Testis (tissue), 3 donors: ENCODE measurements around the gene MED16. TPM values are rescaled to one million over a fixed set of nuclear protein-coding genes. Genes with fewer than 3 reads are reported as not detected.
"Not testable (repeated sequence)": the region's sequence is repeated elsewhere in the genome, so short reads cannot be mapped to it uniquely, and the experiment has no call there.

Source experiments
- DNase-seq: peaks from one replicate; pipeline ENCODE4 v3.0.0-alpha.2; 2019
- H3K27ac ChIP-seq, 2 donors: fragments of 200-600 bp; sonication (generic); one replicate each; pipeline ENCODE4 v1.5.1; 2019
- H3K27me3 ChIP-seq: fragments of 200-600 bp; sonication (generic); one replicate; pipeline ENCODE4 v1.5.1; 2019
- H3K36me3 ChIP-seq: fragments of 200-600 bp; sonication (generic); one replicate; pipeline ENCODE4 v1.5.1; 2017; ENCODE audit warnings: low read depth; ENCODE audit errors: missing control alignments
- H3K4me1 ChIP-seq: fragments of 200-600 bp; sonication (generic); one replicate; pipeline ENCODE4 v1.5.1; 2019
- H3K4me3 ChIP-seq, 2 donors: fragments of 200-600 bp; sonication (generic); one replicate each; pipeline ENCODE4 v1.5.1; 2017 to 2019
- H3K9me3 ChIP-seq: fragments of 200-600 bp; sonication (generic); one replicate; pipeline ENCODE4 v1.5.1; 2017
- CTCF ChIP-seq, 3 experiments: fragments of 450-650 bp in 2 of 3; fragments of 200-600 bp in 1 of 3; sonication (generic) in 1 of 3; IDR thresholded peaks; one replicate each; pipeline ENCODE4 v1.5.1; 2016 to 2019; ENCODE audit warnings: antibody characterized with exemption in 3 of 3, mild to moderate bottlenecking in 2 of 3, moderate library complexity in 1 of 3
- POLR2A ChIP-seq: fragments of 450-650 bp; IDR thresholded peaks from one replicate; pipeline ENCODE4 v1.6.1; 2017; ENCODE audit warnings: antibody characterized with exemption, mild to moderate bottlenecking, moderate library complexity
- WGBS, 2 donors: methylation state at CpG; one replicate each; pipeline ENCODE4 v1.1.5; 2018; 5-methylcytosine and 5-hydroxymethylcytosine counted together
- intact Hi-C: fragments of 100-400 bp; cut with DNase I; formaldehyde crosslinking; loops from one replicate; pipeline ENCODE4 v1.15.1; 2023; ENCODE audit warnings: low total_unique reads
- polyA plus RNA-seq: library from polyadenylated mRNA; stranded (reverse); fragments of 350-450 nt; fragmentation: Illumina TruSeq; extraction: RNeasy Lipid Tissue Mini Kit (QIAGEN cat#74804); gene quantifications from one replicate; pipeline ENCODE4 v1.2.3, GENCODE V29; 2014; ENCODE audit warnings: low read depth, low replicate concordance; ENCODE audit not compliant: insufficient read depth
- small RNA-seq, 2 donors: library from RNA; depleted of rRNA; stranded (forward); fragments of <200 nt; gene quantifications; one replicate each; pipeline ENCODE3, GENCODE V24; 2016
- total RNA-seq, 2 donors: library from RNA; depleted of rRNA; stranded (reverse); fragments of >200 nt; gene quantifications; one replicate each; pipeline ENCODE4 v1.2.3, GENCODE V29; 2016

MED16 gene
- total and polyA plus RNA-seq, 3 donors from 2014 or later, result 50.7 to 124 (median 94.7) TPM

DNA sequence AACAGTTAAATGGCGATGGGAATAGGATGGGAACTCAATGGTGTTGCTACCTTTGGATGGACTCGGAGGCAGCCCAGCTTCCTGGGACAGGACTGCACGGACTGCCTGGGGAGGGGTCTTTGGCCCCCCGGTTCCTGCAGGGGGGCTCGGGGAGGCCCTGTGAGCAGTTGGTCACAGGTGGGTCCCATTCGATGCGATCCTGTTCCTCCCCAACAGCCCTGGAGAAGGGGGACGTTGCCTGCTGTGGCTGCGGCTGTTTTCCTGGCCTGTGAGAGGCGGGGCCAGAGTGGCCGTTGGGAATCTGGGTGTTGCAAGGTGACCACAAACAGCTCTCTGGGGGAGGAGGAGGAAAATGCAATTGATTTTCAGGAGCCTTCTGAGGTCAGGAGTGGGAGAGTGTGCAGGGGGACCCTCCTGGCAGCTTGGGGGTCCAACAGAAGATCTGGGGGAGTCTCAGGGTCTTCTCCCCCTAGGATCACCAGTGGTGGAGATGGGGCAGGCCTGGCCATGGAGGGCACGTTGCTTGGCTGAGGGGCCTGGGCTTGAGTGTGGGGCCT is 69.3 kb downstream of the MED16 start:
- no peak for TF ChIP-seq CTCF (IDR thresholded peaks at IDR 0.05)
- Histone ChIP-seq H3K27ac (no peak overlapping the region), H3K9me3 (no peaks in the 10 kb centered on the region), H3K36me3 (no peaks in the 10 kb centered on the region), H3K4me1 (no peaks in the 10 kb centered on the region), H3K27me3 (no peaks in the 10 kb centered on the region), H3K4me3 (no peak overlapping the region)
- no peak for DNase-seq
- intact Hi-C loops, result no loop called here
- WGBS, 2 donors, result 53 to 72% methylated on average over 6 to 12 of the region's 12 CpGs

- intact Hi-C loops, result no loop called here
- Histone ChIP-seq H3K4me1 (no peaks in the 10 kb centered on the region), H3K36me3 (no peaks in the 10 kb centered on the region), H3K9me3 (no peaks in the 10 kb centered on the region), H3K27me3 (no peaks in the 10 kb centered on the region), H3K4me3 (peak within 1 kb of the TSS; percentile 15 to 42), H3K27ac (no peak within 1 kb of the TSS)
- TF ChIP-seq POLR2A (no peak), CTCF (IDR thresholded peaks at IDR 0.05) (no peak)
- DNase-seq, result no peak
- WGBS, 2 donors, result 0% methylated on average over 38 of the region's 86 CpGs; no CpG with 5 or more reads in 1 of the 2 donors
These were observed 71.0 kb downstream of the MED16 start, which contains the start of gene PLPPR3 for GRCh38 chr19:821825-822503. TSS of gene PLPPR3 (minus strand) at chr19:821955. CDS start at chr19:821559, 396 bp downstream.

DNA sequence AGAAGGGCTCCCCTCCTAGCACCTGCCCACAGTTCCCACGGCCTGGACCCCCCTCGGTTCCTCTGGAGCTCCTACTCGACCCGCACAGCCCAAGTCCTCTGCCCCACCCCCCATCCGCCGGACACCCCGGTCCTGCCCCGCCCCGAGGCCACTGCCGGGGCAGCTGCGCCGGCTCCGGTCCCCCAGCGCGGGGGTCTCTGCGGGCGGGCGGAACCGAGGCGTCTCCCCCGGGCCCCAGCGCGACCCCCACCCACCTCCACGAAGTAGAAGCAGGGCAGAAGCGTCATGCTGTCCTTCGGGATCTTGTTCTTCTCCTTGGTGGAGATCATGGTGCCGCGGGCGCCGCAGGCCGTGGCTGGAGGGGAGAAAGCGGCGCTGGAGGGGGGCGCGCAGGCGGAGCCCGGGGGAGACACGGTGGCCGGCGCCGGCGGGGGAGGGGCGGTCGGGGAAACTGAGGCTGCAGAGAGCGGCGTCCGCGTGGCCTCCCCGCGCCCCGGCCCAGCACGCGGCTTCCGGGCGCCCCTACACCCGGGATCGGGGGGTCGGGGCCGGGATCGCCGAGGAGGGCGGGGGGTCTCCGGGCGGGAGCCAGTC is 71.7 kb downstream of the MED16 start:
- no peaks in the 10 kb centered on the region for H3K36me3 ChIP-seq
- no peak for DNase-seq
- 2% methylated on average over 30 of the region's 64 CpGs; no CpG with 5 or more reads in 1 of the 2 donors for WGBS, 2 donors
- H3K27ac ChIP-seq, result no peak overlapping the region
- TF ChIP-seq CTCF (IDR thresholded peaks at IDR 0.05), result no peak
- no peak for TF ChIP-seq POLR2A
- no peaks in the 10 kb centered on the region for H3K9me3 ChIP-seq
- no peaks in the 10 kb centered on the region for H3K4me1 ChIP-seq
- peak overlapping the region; percentile 15 to 42 for H3K4me3 ChIP-seq
- no peaks in the 10 kb centered on the region for H3K27me3 ChIP-seq
- intact Hi-C loops, result no loop called here

GRCh38 chr19:820212-820611 is 72.8 kb downstream of the MED16 start:
- H3K36me3 ChIP-seq, H3K27me3 ChIP-seq, intact Hi-C loops, H3K27ac ChIP-seq, H3K4me3 ChIP-seq, H3K9me3 ChIP-seq, H3K4me1 ChIP-seq, DNase-seq: not testable (repeated sequence)
- WGBS, 2 donors, result 89 to 93% methylated on average over 5 of the region's 5 CpGs

Small RNA genes within 50 kb of the gene (small RNA-seq; reads per million reads assigned to genes)
- 0 reads per million in 2 donors for gene RNU6-9

Other genes starting within 250 kb of the MED16 start
- 100 to 1,000 TPM; 148 to 158 TPM for gene RNF126, start 230.0 kb downstream of the MED16 start, total RNA-seq
- gene RNF126, start 230.0 kb downstream of the MED16 start, polyA plus RNA-seq, result 107 TPM
- 100 to 1,000 TPM; 343 to 397 TPM for gene FSTL3, start 216.8 kb downstream of the MED16 start, total RNA-seq
- gene FSTL3, start 216.8 kb downstream of the MED16 start, polyA plus RNA-seq, result 98.6 TPM
- gene PRSS57, start 197.7 kb downstream of the MED16 start, total RNA-seq, result not detected
- gene PRSS57, start 197.7 kb downstream of the MED16 start, polyA plus RNA-seq, result not detected
- 10 to 100 TPM; 35.5 to 47.8 TPM for gene PALM, start 184.3 kb downstream of the MED16 start, total RNA-seq
- 46.4 TPM for gene PALM, start 184.3 kb downstream of the MED16 start, polyA plus RNA-seq
- 1 to 10 TPM; 1.1 to 3.1 TPM for gene MISP, start 142.1 kb downstream of the MED16 start, total RNA-seq
- gene MISP, start 142.1 kb downstream of the MED16 start, polyA plus RNA-seq, result 1.1 TPM
- 100 to 1,000 TPM; 168 to 196 TPM for gene PTBP1, start 95.7 kb downstream of the MED16 start, total RNA-seq
- 116 TPM for gene PTBP1, start 95.7 kb downstream of the MED16 start, polyA plus RNA-seq
- 10 to 100 TPM; 16.9 to 20.1 TPM for gene PLPPR3, start 71.2 kb downstream of the MED16 start, total RNA-seq
- gene PLPPR3, start 71.2 kb downstream of the MED16 start, polyA plus RNA-seq, result 2.7 TPM
- 1 to 10 TPM; 5.4 to 5.8 TPM for gene AZU1, start 65.3 kb downstream of the MED16 start, total RNA-seq
- gene AZU1, start 65.3 kb downstream of the MED16 start, polyA plus RNA-seq, result 1.4 TPM
- gene PRTN3, start 52.2 kb downstream of the MED16 start, total RNA-seq, result 1 to 10 TPM; 1.0 to 1.8 TPM
- gene PRTN3, start 52.2 kb downstream of the MED16 start, polyA plus RNA-seq, result not detected
- gene ELANE, start 40.9 kb downstream of the MED16 start, total RNA-seq, result under 1 TPM in 1 of 2 donors, not detected in 1; 0.74 TPM
- 0.50 TPM for gene ELANE, start 40.9 kb downstream of the MED16 start, polyA plus RNA-seq
- 100 to 1,000 TPM in 1 of 2 donors, 10 to 100 TPM in 1; 83.1 to 185 TPM for gene CFD, start 33.5 kb downstream of the MED16 start, total RNA-seq
- gene CFD, start 33.5 kb downstream of the MED16 start, polyA plus RNA-seq, result 84.3 TPM
- not detected for gene RNU6-9, start 297 bp upstream of the MED16 start, total RNA-seq
- not detected for gene RNU6-9, start 297 bp upstream of the MED16 start, polyA plus RNA-seq
- 10 to 100 TPM; 24.6 to 30.1 TPM for gene R3HDM4, start 20.0 kb upstream of the MED16 start, total RNA-seq
- 19.2 TPM for gene R3HDM4, start 20.0 kb upstream of the MED16 start, polyA plus RNA-seq
- gene KISS1R, start 24.1 kb upstream of the MED16 start, total RNA-seq, result not detected
- not detected for gene KISS1R, start 24.1 kb upstream of the MED16 start, polyA plus RNA-seq
- 10 to 100 TPM; 15.3 to 26.5 TPM for gene ARID3A, start 32.8 kb upstream of the MED16 start, total RNA-seq
- gene ARID3A, start 32.8 kb upstream of the MED16 start, polyA plus RNA-seq, result 38.2 TPM
- 100 to 1,000 TPM in 1 of 2 donors, 10 to 100 TPM in 1; 70.9 to 108 TPM for gene WDR18, start 91.2 kb upstream of the MED16 start, total RNA-seq
- 38.7 TPM for gene WDR18, start 91.2 kb upstream of the MED16 start, polyA plus RNA-seq
- gene GRIN3B, start 107.2 kb upstream of the MED16 start, total RNA-seq, result 1 to 10 TPM; 1.3 to 2.4 TPM
- 1.1 TPM for gene GRIN3B, start 107.2 kb upstream of the MED16 start, polyA plus RNA-seq
- 100 to 1,000 TPM; 339 to 405 TPM for gene TMEM259, start 127.9 kb upstream of the MED16 start, total RNA-seq
- 164 TPM for gene TMEM259, start 127.9 kb upstream of the MED16 start, polyA plus RNA-seq
- gene RNU6-2, start 128.3 kb upstream of the MED16 start, total RNA-seq, result not detected
- gene RNU6-2, start 128.3 kb upstream of the MED16 start, polyA plus RNA-seq, result not detected
- gene CNN2, start 133.4 kb upstream of the MED16 start, total RNA-seq, result 10 to 100 TPM; 19.1 to 28.0 TPM
- gene CNN2, start 133.4 kb upstream of the MED16 start, polyA plus RNA-seq, result 36.4 TPM
- 10 to 100 TPM; 12.1 to 14.6 TPM for gene ABCA7, start 146.9 kb upstream of the MED16 start, total RNA-seq
- gene ABCA7, start 146.9 kb upstream of the MED16 start, polyA plus RNA-seq, result 7.3 TPM
- 10 to 100 TPM; 20.7 to 31.7 TPM for gene ARHGAP45, start 174.0 kb upstream of the MED16 start, total RNA-seq
- gene ARHGAP45, start 174.0 kb upstream of the MED16 start, polyA plus RNA-seq, result 14.1 TPM
- gene POLR2E, start 202.2 kb upstream of the MED16 start, total RNA-seq, result 100 to 1,000 TPM in 1 of 2 donors, 10 to 100 TPM in 1; 96.5 to 143 TPM
- 246 TPM for gene POLR2E, start 202.2 kb upstream of the MED16 start, polyA plus RNA-seq
- 1,000 to 10,000 TPM; 1,153 to 1,773 TPM for gene GPX4, start 210.8 kb upstream of the MED16 start, total RNA-seq
- 1,893 TPM for gene GPX4, start 210.8 kb upstream of the MED16 start, polyA plus RNA-seq